ENCODE measurements around the gene TEX14.

- TF ChIP-seq, protein P1, sequence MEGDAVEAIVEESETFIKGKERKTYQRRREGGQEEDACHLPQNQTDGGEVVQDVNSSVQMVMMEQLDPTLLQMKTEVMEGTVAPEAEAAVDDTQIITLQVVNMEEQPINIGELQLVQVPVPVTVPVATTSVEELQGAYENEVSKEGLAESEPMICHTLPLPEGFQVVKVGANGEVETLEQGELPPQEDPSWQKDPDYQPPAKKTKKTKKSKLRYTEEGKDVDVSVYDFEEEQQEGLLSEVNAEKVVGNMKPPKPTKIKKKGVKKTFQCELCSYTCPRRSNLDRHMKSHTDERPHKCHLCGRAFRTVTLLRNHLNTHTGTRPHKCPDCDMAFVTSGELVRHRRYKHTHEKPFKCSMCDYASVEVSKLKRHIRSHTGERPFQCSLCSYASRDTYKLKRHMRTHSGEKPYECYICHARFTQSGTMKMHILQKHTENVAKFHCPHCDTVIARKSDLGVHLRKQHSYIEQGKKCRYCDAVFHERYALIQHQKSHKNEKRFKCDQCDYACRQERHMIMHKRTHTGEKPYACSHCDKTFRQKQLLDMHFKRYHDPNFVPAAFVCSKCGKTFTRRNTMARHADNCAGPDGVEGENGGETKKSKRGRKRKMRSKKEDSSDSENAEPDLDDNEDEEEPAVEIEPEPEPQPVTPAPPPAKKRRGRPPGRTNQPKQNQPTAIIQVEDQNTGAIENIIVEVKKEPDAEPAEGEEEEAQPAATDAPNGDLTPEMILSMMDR (IDR thresholded peaks at IDR 0.05; ENCODE audit: insufficient read depth, low read length, poor library complexity, severe bottlenecking): no peak
- no peak for TF ChIP-seq EZH2phosphoT487 (conservative IDR thresholded peaks at IDR 0.05; ENCODE audit: low read length)
Observed at GRCh38 chr17:58618336-58618735, 73.5 kb downstream of the TEX14 start.

Measured in SU-DHL-6 (cell line).